ENCODE measurements around the gene B4GALNT4.
"Not testable (repeated sequence)": the region's sequence is repeated elsewhere in the genome, so short reads cannot be mapped to it uniquely, and the experiment has no call there.

B4GALNT4 gene, protein sequence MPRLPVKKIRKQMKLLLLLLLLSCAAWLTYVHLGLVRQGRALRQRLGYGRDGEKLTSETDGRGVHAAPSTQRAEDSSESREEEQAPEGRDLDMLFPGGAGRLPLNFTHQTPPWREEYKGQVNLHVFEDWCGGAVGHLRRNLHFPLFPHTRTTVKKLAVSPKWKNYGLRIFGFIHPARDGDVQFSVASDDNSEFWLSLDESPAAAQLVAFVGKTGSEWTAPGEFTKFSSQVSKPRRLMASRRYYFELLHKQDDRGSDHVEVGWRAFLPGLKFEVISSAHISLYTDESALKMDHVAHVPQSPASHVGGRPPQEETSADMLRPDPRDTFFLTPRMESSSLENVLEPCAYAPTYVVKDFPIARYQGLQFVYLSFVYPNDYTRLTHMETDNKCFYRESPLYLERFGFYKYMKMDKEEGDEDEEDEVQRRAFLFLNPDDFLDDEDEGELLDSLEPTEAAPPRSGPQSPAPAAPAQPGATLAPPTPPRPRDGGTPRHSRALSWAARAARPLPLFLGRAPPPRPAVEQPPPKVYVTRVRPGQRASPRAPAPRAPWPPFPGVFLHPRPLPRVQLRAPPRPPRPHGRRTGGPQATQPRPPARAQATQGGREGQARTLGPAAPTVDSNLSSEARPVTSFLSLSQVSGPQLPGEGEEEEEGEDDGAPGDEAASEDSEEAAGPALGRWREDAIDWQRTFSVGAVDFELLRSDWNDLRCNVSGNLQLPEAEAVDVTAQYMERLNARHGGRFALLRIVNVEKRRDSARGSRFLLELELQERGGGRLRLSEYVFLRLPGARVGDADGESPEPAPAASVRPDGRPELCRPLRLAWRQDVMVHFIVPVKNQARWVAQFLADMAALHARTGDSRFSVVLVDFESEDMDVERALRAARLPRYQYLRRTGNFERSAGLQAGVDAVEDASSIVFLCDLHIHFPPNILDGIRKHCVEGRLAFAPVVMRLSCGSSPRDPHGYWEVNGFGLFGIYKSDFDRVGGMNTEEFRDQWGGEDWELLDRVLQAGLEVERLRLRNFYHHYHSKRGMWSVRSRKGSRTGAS

DNA sequence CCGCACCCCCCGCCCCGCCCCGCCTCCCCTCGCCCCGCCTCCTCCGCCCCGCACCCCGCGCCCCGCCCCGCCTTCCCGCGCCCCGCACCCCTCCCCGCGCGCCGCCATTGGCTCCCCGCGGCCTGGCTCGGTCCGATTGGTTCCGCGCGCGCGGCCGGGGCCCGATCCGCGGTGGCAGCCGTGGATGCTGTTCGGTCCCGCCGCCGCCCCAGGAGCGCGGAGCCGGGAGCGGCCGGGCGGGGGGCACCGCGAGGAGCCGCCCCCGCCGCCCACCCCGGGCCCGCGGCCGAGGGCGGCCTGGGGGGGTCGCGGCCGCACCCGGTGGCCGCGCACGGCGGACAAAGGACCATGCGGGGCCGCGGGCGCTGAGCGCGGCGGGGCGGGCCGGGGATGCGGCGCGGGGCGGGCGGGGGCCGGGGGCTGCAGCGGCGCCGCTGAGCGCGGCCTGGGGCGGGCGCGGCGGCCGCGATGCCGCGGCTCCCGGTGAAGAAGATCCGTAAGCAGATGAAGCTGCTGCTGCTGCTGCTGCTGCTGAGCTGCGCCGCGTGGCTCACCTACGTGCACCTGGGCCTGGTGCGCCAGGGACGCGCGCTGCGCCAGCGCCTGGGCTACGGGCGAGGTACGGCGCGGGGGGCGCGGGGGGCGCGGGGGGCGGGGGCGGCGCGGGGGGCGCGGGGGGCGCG is at the start of gene B4GALNT4:
Gene B4GALNT4, plus strand, starts transcription at position 164 of the 683 bp plus-strand sequence. Its CDS starts 305 bp downstream, at position 469.
- no peak for DNase-seq

DNA sequence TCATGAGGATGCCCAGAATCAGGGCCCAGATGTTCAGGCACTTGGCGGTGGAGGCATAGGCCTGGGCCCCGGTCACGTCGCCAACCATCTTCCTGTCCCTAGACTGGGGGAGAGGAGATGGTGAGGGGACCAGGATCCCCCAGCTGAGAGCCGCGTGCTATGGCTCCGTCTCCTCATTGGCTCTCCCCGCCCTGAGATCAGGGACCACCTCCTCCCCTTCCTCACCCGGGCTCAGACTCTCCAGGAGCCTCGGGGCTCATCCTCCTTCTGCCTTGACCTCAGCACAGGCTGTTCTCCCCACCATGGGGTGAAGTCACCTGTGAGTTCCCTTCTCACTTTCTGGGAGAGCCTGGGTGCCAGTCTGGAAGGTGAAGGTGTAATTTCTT is 49.4 kb upstream of the B4GALNT4 start:
- DNase-seq = not testable (repeated sequence)

DNA sequence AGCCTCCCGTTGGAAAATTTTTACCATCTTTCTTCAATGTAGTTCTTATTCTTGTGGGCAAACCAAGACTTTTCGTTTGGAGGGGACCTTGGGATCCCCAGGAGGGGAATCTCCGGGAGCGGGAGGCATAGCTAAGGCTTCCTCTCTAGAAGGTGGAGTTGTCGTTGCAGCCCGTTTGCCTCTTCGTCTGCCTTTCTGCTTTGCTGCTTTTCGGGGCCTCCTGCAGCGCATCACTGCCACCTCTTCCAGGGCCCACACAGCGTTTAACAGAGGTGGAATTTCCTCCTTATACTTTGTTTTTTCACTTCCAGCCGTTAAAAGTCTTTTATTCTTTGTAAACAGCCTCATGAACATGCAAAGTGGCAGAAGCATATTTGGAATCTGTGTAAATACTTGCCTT is 45.1 kb upstream of the B4GALNT4 start:
- DNase-seq = no peak

DNA sequence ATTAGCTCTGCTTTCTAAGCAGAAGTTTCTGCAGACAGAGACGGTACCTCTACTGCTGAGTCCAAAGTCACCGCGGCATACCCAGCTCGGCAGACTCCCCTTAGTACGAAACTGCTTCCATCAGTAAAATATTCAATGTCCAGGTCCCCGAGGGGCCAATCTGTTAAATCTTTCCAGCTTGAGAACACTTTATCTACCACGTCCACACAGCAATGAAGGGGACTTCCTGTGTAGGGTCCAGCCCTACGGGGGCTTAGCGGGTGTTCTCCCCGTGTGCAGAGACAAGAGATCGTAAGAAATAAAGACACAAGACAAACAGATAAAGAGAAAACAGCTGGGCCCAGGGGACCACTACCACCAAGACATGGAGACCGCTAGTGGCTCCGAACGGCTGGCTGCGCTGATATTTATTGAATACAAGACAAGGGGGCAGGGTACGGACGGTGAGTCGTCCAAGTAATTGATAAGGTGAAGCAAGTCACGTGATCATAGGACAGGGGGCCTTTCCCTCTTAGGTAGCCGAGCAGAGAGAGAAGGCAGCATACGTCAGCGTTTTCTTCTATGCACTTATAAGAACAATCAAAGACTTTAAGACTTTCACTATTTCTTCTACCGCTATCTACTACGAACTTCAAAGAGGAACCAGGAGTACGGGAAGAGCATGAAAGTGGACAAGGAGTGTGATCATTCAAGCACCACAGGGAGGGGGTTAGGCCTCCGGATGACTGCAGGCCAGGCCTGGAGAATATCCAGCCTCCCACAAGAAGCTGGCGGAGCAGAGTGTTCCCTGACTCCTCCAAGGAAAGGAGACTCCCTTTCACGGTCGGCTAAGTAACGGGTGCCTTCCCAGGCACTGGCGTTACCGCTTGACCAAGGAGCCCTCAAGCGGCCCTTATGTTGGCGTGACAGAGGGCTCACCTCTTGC is 44.4 kb upstream of the B4GALNT4 start:
- DNase-seq = not testable (repeated sequence)

DNA sequence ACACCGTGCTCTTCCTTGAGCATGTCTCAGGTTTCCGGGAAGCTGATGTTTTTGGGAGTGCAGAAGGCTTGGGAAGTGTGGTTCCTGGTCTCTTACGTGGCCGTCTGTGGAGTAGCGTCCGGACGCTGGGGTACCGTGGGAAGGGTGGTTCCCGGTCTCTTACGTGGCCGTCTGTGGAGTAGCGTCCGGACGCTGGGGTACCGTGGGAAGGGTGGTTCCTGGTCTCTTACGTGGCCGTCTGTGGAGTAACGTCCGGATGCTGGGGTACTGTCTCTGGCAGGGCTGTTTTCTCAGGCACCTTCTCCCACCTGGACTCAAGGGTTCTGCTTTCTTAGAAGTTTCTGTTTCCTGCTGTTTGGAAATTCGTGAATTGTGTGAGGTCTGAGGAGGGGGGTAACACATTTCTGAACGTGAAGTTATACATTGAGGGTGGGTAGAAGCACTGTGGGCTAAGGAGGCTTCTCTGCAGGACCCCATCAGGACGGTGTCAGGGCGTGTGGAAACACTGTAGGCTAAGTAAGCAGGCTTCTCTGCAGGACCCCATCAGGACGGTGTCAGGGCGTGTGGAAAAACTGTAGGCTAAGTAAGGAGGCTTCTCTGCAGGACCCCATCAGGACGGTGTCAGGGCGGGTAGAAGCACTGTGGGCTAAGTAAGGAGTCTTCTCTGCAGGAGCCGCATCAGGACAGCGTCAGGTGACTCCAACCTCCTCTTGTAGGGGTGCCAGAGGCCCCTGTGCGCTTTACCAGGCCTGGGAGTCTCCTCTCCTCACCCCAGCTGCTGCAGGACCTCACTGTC is 43.3 kb upstream of the B4GALNT4 start:
- DNase-seq = no peak

DNA sequence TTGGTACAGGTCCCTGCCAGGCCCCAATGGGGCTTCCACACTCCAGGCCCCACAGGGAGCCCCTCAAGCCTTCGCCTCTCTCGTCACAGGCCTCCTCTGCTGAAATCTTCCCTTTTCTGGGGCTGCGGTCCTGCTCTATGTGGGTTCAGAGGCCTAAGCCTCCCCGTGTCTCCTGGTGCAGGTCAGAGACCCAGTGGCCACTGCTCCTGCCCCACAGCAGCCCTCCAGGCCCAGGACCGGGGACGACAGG is 42.8 kb upstream of the B4GALNT4 start:
- no peak for DNase-seq

DNA sequence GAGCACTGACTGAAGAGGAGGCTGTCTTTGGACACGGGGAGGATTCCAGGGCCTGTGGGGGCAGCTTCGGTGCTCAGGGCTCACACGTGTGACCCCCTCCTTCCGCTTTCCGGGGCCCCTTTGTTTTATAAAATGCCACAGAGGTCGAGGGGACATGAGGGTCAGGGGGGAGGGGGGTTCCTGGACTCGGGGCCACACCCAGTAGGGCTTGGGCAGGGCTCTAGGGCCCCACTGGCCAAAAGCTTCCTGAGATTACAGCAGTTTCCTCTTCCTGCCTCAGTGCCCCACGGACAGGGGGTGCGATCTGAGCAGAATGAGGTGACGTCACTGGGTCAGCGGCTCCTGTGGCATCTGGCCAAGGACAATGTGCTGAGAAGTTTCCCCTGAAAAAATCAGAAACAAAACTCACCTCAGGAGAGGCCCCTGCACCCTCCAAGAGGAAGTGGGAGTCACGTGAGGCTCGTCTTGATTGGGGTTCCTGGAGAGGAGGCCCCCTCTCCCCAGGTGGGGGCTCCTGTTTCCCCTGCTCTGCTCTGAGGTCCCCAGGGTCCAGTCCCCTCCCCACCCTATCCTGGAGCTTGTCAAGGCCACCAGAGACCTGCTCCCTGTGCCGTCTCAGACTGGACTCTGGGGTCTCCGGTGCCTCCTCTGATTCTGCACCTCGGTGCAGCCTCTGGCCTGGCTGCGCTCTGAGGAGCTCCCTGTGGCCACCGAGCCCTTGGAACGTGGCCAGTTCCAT is 42.3 kb upstream of the B4GALNT4 start:
- no peak for DNase-seq

DNA sequence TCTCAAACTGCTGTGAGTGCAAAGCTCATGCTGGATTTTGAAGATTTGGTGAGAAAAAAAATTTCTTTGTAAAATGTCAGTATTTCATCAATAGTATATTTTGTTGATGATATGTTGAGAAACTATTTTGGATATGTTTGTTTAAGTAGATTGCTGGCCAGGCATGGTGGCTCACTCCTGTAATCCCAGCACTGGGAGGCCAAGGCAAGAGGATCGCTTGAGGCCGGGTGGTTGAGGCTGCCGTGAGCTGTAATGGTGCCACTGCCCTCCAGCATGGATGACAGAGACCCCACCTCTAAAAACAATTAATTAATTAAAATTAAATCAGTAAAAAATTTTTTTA is 41.7 kb upstream of the B4GALNT4 start:
- DNase-seq = no peak

DNA sequence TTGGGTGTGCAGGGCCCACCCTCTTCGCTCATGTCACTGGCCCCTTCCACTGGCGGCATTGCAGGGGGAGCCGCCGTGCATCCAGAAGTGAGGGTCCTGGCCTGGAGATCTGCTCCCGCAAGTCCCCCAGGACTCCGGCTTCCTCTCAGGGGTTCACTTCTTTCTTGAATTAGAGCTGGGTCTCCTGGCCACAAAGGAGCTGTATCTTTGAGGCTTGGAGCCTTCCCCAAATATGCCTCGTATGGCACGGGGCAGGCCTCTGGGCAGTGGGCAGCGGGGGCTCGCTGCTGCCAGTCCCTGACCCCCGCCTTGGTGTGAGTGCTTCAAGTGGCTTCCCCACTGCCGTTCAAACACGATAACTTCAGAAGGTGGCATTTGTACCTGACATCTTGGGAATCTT is 41.3 kb upstream of the B4GALNT4 start:
- DNase-seq = no peak

DNA sequence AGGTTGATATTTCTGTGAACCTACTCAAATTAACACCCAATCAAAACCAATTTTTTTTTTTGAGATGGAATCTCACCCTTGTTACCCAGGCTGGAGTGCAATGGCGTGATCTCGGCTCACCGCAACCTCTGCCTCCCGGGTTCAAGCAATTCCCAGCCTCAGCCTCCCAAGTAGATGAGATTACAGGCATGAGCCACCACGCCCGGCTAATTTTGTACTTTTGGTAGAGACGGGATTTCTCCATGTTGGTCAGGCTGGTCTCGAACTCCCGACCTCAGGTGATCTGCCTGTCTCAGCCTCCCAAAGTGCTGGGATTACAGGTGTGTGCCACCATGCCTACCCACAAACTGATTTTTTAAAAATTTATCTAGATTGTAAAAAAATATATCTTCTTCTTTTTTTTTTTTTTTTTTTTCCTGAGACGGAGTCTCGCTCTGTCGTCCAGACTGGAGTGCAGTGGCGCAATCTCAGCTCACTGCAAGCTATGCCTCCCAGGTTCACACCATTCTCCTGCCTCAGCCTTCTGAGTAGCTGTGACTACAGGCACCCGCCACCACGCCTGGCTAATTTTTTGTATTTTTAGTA is 40.7 kb upstream of the B4GALNT4 start:
- not testable (repeated sequence) for DNase-seq

DNA sequence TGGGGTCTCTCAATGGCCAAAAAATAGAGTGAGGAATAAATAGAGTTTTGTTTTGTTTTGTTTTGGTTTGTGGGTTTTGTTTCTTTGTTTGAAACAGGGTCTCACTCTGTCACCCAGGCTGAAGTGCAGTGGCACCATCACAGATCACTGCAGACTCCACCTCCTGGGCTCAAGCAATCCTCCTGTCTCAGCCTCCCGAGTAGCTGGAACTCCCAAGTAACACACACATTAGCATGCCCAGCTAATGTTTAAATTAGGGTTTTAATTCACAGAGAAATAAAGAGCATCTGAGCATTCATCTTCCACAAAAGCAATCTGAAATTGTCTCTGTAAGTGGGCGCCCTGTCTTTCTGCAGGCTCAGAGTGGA is 39.4 kb upstream of the B4GALNT4 start:
- DNase-seq = no peak

DNA sequence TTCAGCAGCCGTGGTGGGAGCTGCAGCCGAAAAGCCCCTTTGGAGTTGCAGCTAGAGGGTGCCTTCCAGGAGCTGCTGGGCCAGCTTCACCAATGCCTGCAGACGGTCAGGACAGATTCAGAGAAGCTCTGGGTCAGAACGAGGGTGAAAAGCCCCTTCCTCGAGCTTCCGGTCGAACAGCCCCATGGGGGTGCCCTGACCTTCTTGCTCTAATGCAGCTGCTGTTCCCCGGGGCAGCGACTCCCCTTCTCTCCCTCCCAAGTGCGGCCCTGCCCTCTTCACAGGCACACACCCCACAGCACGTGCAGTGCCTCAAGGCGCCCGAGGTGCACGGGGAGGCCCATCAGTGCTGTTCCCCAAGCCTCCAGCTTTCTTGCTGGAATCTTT is 39.0 kb upstream of the B4GALNT4 start:
- no peak for DNase-seq

DNA sequence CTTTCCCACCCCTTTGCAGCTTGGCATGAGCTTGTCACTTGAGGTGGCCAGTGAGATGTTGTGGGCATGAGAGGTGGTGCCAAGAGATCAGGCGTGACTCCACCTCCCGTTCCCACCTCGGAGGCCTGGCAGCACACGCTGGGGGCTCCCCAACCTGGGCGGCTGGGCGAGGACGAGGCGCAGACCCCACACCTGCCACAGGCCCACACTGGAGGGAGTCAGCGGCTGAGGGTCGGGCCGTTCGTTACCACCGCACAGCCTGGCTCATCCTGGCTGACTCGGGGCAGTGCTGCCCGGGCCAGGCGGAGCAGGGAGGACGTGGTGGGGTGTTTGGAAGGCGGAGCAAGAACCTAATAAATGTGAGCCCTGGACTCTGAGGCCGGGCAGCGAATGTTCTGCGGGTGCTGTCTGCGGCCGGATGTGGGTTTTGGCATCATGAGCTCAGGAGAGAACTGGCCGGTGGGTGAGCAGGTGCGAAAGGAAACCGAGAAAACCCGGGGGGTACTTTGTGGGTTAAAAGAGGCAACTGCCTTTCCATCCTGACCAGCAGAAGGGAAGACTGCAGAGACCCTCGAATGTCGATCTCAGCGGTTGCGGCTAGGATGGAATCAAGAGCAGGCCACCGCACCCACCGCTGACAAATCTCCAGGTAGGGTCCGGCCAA is 38.5 kb upstream of the B4GALNT4 start:
- no peak for DNase-seq

DNA sequence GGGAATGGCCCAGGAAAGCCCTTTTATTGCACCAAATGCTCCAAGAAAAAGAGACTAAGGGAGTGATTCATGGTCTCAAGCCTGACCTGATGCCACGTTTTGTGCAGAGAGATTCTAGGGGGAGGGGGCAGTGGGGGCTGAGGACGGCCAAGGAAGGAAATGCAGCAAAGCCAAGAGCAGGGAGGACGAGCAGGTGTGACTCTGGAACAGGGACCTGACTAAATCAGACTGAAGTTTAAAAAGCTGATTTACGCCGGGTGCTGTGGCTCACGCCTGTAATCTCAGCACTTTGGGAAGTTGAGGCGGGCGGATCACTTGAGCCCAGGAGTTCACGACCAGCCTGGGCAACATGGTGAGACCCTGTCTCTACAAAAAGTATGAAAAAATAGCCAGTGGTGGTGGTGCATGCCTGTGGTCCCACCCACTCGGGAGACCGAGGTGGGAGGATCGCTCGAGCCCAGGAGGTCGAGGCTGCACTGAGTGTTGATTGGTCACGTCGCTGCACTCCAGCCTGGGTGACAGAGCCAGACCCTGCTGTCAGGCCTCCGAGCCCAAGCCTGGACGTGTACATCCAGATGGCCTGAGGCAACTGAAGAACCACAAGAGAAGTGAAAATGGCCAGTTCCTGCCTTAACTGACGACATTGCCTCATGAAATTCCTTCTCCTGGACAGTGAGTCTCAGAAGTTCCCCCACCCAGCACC is 37.8 kb upstream of the B4GALNT4 start:
- DNase-seq = no peak

DNA sequence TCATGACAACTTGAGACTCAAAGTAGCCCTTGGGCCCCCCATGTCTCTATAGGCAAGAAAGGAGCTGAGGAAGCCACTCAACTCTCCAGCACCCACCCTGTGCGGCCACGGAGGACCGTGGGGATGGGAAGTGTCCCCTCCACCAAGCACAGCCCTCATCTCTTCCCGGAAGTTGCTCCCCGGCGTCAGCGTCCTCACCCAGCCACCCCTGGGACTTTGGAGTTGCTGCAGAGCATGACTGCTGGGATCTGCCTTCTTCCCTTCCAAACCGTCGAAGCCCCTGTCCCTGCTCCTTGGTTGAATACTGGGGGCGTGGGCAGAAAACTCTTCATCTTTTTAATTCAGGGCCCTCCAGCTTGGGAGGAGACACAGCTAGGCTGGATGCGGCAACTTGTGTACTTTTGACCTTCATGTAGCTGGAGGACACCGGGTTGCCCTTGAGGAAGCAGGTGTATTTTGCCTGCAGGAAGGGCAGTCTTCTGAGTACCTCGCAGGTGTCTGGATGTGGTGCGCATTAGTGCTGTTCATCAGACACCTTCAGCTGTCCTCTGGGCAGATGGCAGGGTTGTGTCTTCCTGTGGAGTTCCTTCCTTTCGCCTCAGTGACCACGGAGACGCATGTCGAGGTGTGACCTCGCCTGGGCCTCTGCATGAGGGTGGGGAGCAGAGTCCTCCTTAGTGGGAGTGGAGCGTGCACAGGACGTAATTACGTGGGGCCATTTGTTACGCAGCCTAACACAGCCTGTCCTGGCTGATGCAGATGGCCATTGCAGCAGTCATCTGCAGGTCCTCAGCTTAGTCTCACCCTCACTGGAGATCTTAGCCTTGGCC is 36.4 kb upstream of the B4GALNT4 start:
- no peak for DNase-seq

DNA sequence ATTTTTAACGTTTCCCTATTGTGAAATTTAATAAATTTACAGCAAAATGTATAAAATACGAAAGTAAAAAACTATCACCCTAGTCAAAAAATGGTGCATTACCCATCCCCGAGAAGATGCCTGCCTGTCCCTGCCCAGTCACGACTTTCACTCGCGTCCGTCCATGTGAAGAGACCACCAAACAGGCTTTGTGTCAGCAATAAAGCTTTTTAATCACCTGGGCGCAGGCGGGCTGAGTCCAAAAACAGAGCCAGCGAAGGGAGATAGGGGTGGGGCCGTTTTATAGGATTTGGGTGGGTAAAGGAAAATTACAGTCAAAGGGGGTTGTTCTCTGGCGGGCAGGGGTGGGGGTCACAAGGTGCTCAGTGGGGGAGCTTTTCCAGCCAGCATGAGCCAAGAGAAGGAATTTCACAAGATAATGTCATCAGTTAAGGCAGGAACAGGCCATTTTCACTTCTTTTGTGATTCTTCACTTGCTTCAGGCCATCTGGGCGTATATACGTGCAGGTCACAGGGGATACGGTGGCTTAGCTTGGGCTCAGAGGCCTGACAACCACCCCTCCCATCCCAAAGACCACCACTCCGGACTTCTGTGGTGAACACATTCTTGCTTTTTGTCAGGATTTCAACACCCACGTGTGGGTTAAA is 35.6 kb upstream of the B4GALNT4 start:
- not testable (repeated sequence) for DNase-seq

DNA sequence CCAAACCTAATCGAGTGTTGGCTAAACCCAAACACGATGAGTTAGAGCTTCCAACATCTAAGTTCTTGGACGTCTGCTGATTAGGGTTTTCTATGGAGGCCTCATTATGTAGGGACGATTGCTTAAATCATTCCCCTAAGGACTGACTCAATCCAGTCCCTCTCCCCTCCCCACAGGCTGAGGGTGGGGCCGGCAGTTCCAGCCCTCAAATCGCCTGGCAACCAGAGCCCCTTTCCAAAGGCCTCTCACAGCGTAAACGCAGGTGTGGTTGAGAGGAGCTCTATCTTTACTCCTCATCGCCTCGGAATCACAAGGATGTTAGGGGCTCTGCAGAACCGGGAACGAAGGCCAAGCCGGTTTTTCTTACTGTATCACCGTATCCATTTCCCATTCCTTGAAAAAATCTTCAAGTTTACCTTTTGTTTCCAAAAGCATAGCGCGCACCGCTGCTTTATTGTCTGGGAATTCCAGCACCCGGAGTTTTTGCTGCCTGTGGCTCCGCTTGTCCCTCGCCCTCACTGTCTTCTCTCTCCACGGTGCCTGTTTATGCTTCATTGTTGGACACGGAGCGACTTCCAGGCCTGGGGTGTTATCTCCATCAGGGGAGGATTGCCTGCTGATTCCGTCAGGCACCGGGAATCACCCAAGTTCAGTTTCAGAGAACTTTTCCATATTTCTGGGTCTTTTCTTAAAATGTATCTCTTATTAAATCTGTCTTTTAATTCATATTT is 34.9 kb upstream of the B4GALNT4 start:
- no peak for DNase-seq

Data from activated T-cell treated with anti-CD3 and anti-CD28 coated beads for 4 hours (primary cell).